ENCODE data around the gene RELN.

Gene RELN

GRCh38 chr7:103983201-103983977, 6.1 kb downstream of the RELN start:
- Histone ChIP-seq H3K4me3 (ENCODE audit: low read depth in 1 of 2, low read length in 2 of 2) (no peak overlapping the region), H3K27ac (ENCODE audit: low read depth, low read length) (no peak overlapping the region), H3K36me3 (ENCODE audit: control insufficient read depth in 1 of 2, insufficient read depth in 2 of 2, low read length in 2 of 2) (no peaks in the 10 kb centered on the region), H3K4me1 (ENCODE audit: control insufficient read depth in 1 of 2, insufficient read depth in 2 of 2, low read length in 2 of 2) (no peaks in the 10 kb centered on the region), H3K9me3 (ENCODE audit: control insufficient read depth in 1 of 2, low read length in 2 of 2) (no peaks in the 10 kb centered on the region), H3K27me3 (ENCODE audit: control insufficient read depth in 1 of 2, insufficient read depth in 2 of 2, low read length in 2 of 2) (peaks cover 10 to 12% of the 10 kb centered on the region in 2 donors), H3K9ac (ENCODE audit: low read depth in 1 of 2, low read length in 2 of 2) (no peak overlapping the region)

DNA sequence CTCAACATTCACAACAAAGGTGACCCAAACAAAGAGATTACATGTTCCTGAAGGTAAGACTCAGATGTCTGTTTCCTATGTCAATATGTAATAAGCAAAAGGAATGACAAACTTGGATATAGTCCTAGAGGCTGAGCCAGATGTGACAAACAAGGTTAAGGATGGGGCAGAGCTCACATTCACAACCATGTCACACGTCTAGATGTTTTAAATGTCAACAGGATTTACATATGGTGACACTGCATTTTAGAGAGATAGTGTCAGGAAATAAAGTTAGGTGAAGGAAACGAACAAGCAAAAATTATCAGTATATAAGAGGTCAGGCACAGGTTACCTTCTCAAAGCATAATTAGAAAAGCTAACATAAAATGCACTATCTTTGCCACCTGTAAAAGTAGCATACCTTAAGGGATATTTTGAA, 8.4 kb downstream of the RELN start:
- no peak overlapping the region for H3K9ac ChIP-seq (ENCODE audit: low read depth in 1 of 2, low read length in 2 of 2)
- H3K27me3 ChIP-seq (ENCODE audit: control insufficient read depth in 1 of 2, insufficient read depth in 2 of 2, low read length in 2 of 2), result no peaks in the 10 kb centered on the region
- no peaks in the 10 kb centered on the region for H3K9me3 ChIP-seq (ENCODE audit: control insufficient read depth in 1 of 2, low read length in 2 of 2)
- no peak overlapping the region for H3K4me3 ChIP-seq (ENCODE audit: low read depth in 1 of 2, low read length in 2 of 2)
- H3K4me1 ChIP-seq (ENCODE audit: control insufficient read depth in 1 of 2, insufficient read depth in 2 of 2, low read length in 2 of 2), result no peaks in the 10 kb centered on the region
- H3K36me3 ChIP-seq (ENCODE audit: control insufficient read depth in 1 of 2, insufficient read depth in 2 of 2, low read length in 2 of 2), result no peaks in the 10 kb centered on the region
- H3K27ac ChIP-seq (ENCODE audit: low read depth, low read length), result no peak overlapping the region

DNA sequence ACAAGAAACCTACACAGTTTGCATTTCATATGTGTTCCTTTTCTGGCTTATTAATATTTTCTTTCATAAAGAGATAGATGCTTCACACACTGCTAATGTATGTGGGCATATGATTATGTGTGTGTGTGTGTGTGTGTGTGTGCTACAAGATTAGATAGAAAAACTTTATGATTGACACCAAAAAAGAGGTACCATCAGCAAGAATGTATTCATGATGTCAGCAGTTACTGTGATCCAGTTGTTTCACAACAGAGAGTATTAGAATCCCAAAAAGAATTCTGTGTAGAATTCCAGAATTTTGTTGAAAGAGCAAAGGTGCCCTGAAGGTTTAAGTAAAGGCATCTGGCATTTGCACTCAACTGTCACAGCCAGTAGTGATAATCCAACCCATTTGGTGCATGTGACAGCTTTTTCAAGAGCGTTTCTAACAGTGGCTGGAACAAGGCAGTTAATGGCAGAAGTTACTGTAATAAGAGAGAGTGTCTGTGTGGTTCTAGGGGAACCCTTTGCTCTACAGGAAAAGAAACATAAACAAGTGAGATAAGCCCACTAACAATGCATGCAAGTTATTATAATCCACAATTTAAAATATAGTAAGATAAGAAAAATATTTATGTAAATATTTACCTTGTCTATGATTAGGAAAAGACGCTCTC, 16.6 kb downstream of the RELN start:
- no peak overlapping the region for H3K4me3 ChIP-seq (ENCODE audit: low read depth in 1 of 2, low read length in 2 of 2)
- no peak overlapping the region for H3K27ac ChIP-seq (ENCODE audit: low read depth, low read length)
- no peaks in the 10 kb centered on the region for H3K4me1 ChIP-seq (ENCODE audit: control insufficient read depth in 1 of 2, insufficient read depth in 2 of 2, low read length in 2 of 2)
- H3K9ac ChIP-seq (ENCODE audit: low read depth in 1 of 2, low read length in 2 of 2), result no peak overlapping the region
- no peaks in the 10 kb centered on the region for H3K9me3 ChIP-seq (ENCODE audit: control insufficient read depth in 1 of 2, low read length in 2 of 2)
- H3K36me3 ChIP-seq (ENCODE audit: control insufficient read depth in 1 of 2, insufficient read depth in 2 of 2, low read length in 2 of 2), result no peaks in the 10 kb centered on the region
- no peaks in the 10 kb centered on the region for H3K27me3 ChIP-seq (ENCODE audit: control insufficient read depth in 1 of 2, insufficient read depth in 2 of 2, low read length in 2 of 2)

DNA sequence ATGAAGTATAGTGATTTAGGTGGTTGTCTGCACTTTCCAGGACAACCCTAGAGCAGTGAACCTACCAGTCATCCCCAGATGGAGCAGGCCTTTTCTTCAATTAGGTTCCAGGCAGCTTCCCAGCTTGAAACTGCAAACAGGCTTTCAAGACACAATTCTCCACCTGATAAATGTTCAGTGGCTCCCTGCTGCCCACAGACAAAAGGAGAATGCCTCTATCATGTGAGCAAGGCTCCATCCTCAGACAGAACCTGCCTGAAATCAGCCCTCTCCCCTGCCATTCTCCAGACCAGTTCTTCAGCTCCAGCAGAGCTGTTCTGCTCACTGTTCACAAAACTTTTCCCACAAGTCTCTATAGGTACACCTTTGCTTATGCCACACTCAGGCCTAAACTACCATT, 22.1 kb downstream of the RELN start:
- Histone ChIP-seq H3K9me3 (ENCODE audit: control insufficient read depth in 1 of 2, low read length in 2 of 2) (no peaks in the 10 kb centered on the region), H3K36me3 (ENCODE audit: control insufficient read depth in 1 of 2, insufficient read depth in 2 of 2, low read length in 2 of 2) (no peaks in the 10 kb centered on the region), H3K27me3 (ENCODE audit: control insufficient read depth in 1 of 2, insufficient read depth in 2 of 2, low read length in 2 of 2) (no peaks in the 10 kb centered on the region), H3K4me3 (ENCODE audit: low read depth in 1 of 2, low read length in 2 of 2) (no peak overlapping the region), H3K9ac (ENCODE audit: low read depth in 1 of 2, low read length in 2 of 2) (no peak overlapping the region), H3K4me1 (ENCODE audit: control insufficient read depth in 1 of 2, insufficient read depth in 2 of 2, low read length in 2 of 2) (no peaks in the 10 kb centered on the region), H3K27ac (ENCODE audit: low read depth, low read length) (no peak overlapping the region)

DNA sequence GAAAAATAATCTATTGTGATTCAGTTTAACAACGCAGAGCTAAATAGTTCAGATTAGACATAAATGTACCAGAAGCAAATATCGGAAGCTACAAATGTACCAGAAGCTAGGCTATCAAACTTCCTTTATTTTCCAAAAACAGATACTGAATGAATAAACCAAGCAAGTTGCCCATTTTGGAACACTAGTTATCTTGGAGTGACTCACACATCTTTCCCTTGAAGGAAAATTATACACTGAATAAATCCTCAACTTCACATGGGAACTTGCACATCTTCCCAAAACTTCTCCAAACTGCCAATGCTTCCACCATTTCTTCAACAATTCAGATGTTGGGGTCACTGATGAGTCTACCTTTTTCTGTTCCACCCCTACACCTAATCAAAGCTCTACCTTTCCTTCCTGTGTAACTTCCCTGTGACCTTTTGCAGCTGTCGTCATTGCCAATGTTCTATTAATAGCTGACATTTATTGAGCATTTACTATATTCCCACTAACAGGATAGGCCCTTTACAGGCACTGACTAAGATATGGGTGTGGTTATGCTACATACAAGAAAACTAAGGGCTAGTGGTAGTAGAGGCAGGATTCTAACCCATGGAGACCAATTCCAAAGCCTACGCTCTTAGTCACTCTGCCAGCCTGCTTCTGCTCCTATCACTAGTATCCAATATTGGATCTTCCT, 22.7 kb downstream of the RELN start:
- Histone ChIP-seq H3K9ac (ENCODE audit: low read depth in 1 of 2, low read length in 2 of 2) (no peak overlapping the region), H3K4me1 (ENCODE audit: control insufficient read depth in 1 of 2, insufficient read depth in 2 of 2, low read length in 2 of 2) (no peaks in the 10 kb centered on the region), H3K27ac (ENCODE audit: low read depth, low read length) (no peak overlapping the region), H3K27me3 (ENCODE audit: control insufficient read depth in 1 of 2, insufficient read depth in 2 of 2, low read length in 2 of 2) (no peaks in the 10 kb centered on the region), H3K9me3 (ENCODE audit: control insufficient read depth in 1 of 2, low read length in 2 of 2) (no peaks in the 10 kb centered on the region), H3K4me3 (ENCODE audit: low read depth in 1 of 2, low read length in 2 of 2) (no peak overlapping the region), H3K36me3 (ENCODE audit: control insufficient read depth in 1 of 2, insufficient read depth in 2 of 2, low read length in 2 of 2) (no peaks in the 10 kb centered on the region)

DNA sequence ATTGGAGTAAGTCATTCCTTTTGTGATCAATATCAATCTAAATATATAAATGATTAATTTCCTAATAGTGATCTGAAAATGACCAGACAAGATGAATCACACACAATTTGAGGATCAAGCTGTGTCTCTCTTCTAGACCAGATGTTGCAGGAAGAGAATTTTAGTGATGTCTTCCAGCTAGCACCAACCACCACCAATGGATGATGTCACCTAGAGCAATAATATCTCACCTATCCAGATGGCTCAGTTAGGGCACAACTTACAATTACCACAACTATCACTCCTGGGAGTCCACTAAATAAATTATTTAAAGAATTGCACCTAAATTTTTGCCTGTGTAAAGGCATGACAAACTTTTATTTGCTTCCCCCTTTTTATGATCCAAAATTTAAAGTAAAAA, 25.2 kb downstream of the RELN start:
- Histone ChIP-seq H3K27ac (ENCODE audit: low read depth, low read length) (no peak overlapping the region), H3K9ac (ENCODE audit: low read depth in 1 of 2, low read length in 2 of 2) (no peak overlapping the region), H3K36me3 (ENCODE audit: control insufficient read depth in 1 of 2, insufficient read depth in 2 of 2, low read length in 2 of 2) (no peaks in the 10 kb centered on the region), H3K27me3 (ENCODE audit: control insufficient read depth in 1 of 2, insufficient read depth in 2 of 2, low read length in 2 of 2) (no peaks in the 10 kb centered on the region), H3K9me3 (ENCODE audit: control insufficient read depth in 1 of 2, low read length in 2 of 2) (no peaks in the 10 kb centered on the region), H3K4me1 (ENCODE audit: control insufficient read depth in 1 of 2, insufficient read depth in 2 of 2, low read length in 2 of 2) (no peaks in the 10 kb centered on the region), H3K4me3 (ENCODE audit: low read depth in 1 of 2, low read length in 2 of 2) (no peak overlapping the region)

DNA sequence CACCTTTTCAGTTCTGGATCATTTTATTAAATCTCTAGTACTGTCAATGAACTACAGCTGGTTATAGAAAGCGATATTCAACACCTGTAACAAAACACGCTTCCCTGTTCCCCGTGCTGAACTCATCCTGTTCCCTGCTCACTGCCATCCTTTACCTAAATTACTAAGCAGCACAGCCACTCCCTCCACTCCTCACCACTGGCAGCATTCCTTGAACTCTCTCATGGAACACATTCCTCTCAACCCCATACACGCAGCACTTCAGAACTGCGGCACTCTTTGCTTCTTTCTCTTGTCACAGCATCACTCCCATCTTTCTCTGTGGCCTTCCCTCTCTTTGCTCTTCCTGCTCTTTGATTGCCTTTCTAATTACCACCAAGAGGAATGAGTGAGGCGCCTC, 27.4 kb downstream of the RELN start:
- H3K4me1 ChIP-seq (ENCODE audit: control insufficient read depth in 1 of 2, insufficient read depth in 2 of 2, low read length in 2 of 2), result no peaks in the 10 kb centered on the region

GRCh38 chr7:103958284-103958818, 31.1 kb downstream of the RELN start:
- H3K9me3 ChIP-seq (ENCODE audit: control insufficient read depth in 1 of 2, low read length in 2 of 2), result no peaks in the 10 kb centered on the region
- no peaks in the 10 kb centered on the region for H3K36me3 ChIP-seq (ENCODE audit: control insufficient read depth in 1 of 2, insufficient read depth in 2 of 2, low read length in 2 of 2)
- H3K4me3 ChIP-seq (ENCODE audit: low read depth in 1 of 2, low read length in 2 of 2), result no peak overlapping the region
- H3K27ac ChIP-seq (ENCODE audit: low read depth, low read length), result no peak overlapping the region
- no peaks in the 10 kb centered on the region for H3K4me1 ChIP-seq (ENCODE audit: control insufficient read depth in 1 of 2, insufficient read depth in 2 of 2, low read length in 2 of 2)
- no peak overlapping the region for H3K9ac ChIP-seq (ENCODE audit: low read depth in 1 of 2, low read length in 2 of 2)
- H3K27me3 ChIP-seq (ENCODE audit: control insufficient read depth in 1 of 2, insufficient read depth in 2 of 2, low read length in 2 of 2), result no peaks in the 10 kb centered on the region

More for the DNA sequence above, 27.4 kb downstream of the RELN start:
- Histone ChIP-seq H3K27me3 (ENCODE audit: control insufficient read depth in 1 of 2, insufficient read depth in 2 of 2, low read length in 2 of 2) (no peaks in the 10 kb centered on the region), H3K36me3 (ENCODE audit: control insufficient read depth in 1 of 2, insufficient read depth in 2 of 2, low read length in 2 of 2) (no peaks in the 10 kb centered on the region), H3K9ac (ENCODE audit: low read depth in 1 of 2, low read length in 2 of 2) (no peak overlapping the region), H3K4me3 (ENCODE audit: low read depth in 1 of 2, low read length in 2 of 2) (no peak overlapping the region), H3K9me3 (ENCODE audit: control insufficient read depth in 1 of 2, low read length in 2 of 2) (no peaks in the 10 kb centered on the region), H3K27ac (ENCODE audit: low read depth, low read length) (no peak overlapping the region)

- H3K27me3 ChIP-seq (ENCODE audit: control insufficient read depth in 1 of 2, insufficient read depth in 2 of 2, low read length in 2 of 2), result no peaks in the 10 kb centered on the region
- H3K27ac ChIP-seq (ENCODE audit: low read depth, low read length), result no peak overlapping the region
- H3K4me3 ChIP-seq (ENCODE audit: low read depth in 1 of 2, low read length in 2 of 2), result no peak overlapping the region
- no peaks in the 10 kb centered on the region for H3K36me3 ChIP-seq (ENCODE audit: control insufficient read depth in 1 of 2, insufficient read depth in 2 of 2, low read length in 2 of 2)
- H3K4me1 ChIP-seq (ENCODE audit: control insufficient read depth in 1 of 2, insufficient read depth in 2 of 2, low read length in 2 of 2), result no peaks in the 10 kb centered on the region
- H3K9ac ChIP-seq (ENCODE audit: low read depth in 1 of 2, low read length in 2 of 2), result no peak overlapping the region
- H3K9me3 ChIP-seq (ENCODE audit: control insufficient read depth in 1 of 2, low read length in 2 of 2), result no peaks in the 10 kb centered on the region
Measured at GRCh38 chr7:103955985-103956384, 33.5 kb downstream of the RELN start.

DNA sequence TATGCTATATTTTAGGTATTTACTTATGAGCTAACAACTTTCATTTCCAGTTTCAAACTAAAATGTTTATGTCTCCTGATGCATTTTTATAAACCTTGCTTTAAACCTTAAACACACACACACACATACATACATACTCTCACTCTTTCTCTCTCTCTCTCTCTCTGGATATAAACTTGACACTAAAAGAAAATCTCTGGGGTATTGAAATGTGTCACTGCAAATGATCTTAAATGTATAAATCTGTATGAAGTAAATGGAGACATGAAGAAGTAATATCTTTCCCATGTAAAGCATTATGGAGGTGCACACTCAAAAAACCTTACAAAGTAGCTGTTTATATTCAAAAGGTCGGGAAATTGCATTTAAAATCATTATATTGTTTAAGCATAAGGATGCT, 37.0 kb downstream of the RELN start:
- Histone ChIP-seq H3K27ac (ENCODE audit: low read depth, low read length) (no peak overlapping the region), H3K36me3 (ENCODE audit: control insufficient read depth in 1 of 2, insufficient read depth in 2 of 2, low read length in 2 of 2) (no peaks in the 10 kb centered on the region), H3K4me1 (ENCODE audit: control insufficient read depth in 1 of 2, insufficient read depth in 2 of 2, low read length in 2 of 2) (no peaks in the 10 kb centered on the region), H3K4me3 (ENCODE audit: low read depth in 1 of 2, low read length in 2 of 2) (no peak overlapping the region), H3K9ac (ENCODE audit: low read depth in 1 of 2, low read length in 2 of 2) (no peak overlapping the region), H3K9me3 (ENCODE audit: control insufficient read depth in 1 of 2, low read length in 2 of 2) (no peaks in the 10 kb centered on the region), H3K27me3 (ENCODE audit: control insufficient read depth in 1 of 2, insufficient read depth in 2 of 2, low read length in 2 of 2) (no peaks in the 10 kb centered on the region)

Data from duodenal mucosa (tissue), 2 donors.